DMS79 (cell line): Measurements from ENCODE around the gene DKC1.

ENCODE experiments used
- DNase-seq: peaks from one replicate; lab custom pipeline; 2025; lab: John Stamatoyannopoulos, UW

Gene DKC1

GRCh38 chrX:154762537-154763296 lies at the start of gene DKC1:
Gene DKC1, plus strand, starts transcription at chrX:154762864. Its CDS starts 102 bp downstream, at chrX:154762966.
- DNase-seq: peak; percentile 88

- no peak for DNase-seq
Measured at GRCh38 chrX:154714925-154715324, 47.7 kb upstream of the DKC1 start.

- no peak for DNase-seq
Measured at GRCh38 chrX:154715825-154716224, 46.8 kb upstream of the DKC1 start.

GRCh38 chrX:154717824-154718223 lies 44.8 kb upstream of the DKC1 start:
- no peak for DNase-seq

- no peak for DNase-seq
Measured at GRCh38 chrX:154718616-154719015, 44.0 kb upstream of the DKC1 start.

- DNase-seq: no peak
Measured at GRCh38 chrX:154719132-154719675, 43.5 kb upstream of the DKC1 start.

GRCh38 chrX:154720067-154720466 lies 42.6 kb upstream of the DKC1 start:
- no peak for DNase-seq

- DNase-seq: no peak
Measured at GRCh38 chrX:154721155-154721554, 41.5 kb upstream of the DKC1 start.

- DNase-seq: no peak
Measured at GRCh38 chrX:154724993-154725756, 37.5 kb upstream of the DKC1 start.

- no peak for DNase-seq
Measured at GRCh38 chrX:154727418-154727817, 35.2 kb upstream of the DKC1 start.

- DNase-seq: no peak
Measured at GRCh38 chrX:154727871-154728270, 34.8 kb upstream of the DKC1 start.

- DNase-seq: no peak
Measured at GRCh38 chrX:154728431-154729190, 34.1 kb upstream of the DKC1 start.

GRCh38 chrX:154729439-154729838 lies 33.2 kb upstream of the DKC1 start:
- DNase-seq: no peak

- DNase-seq: no peak
Measured at GRCh38 chrX:154730253-154730891, 32.3 kb upstream of the DKC1 start.

- DNase-seq: no peak
Measured at GRCh38 chrX:154731184-154731583, 31.5 kb upstream of the DKC1 start.

- DNase-seq: no peak
Measured at GRCh38 chrX:154731881-154732280, 30.8 kb upstream of the DKC1 start.

- DNase-seq: no peak
Measured at GRCh38 chrX:154732421-154733065, 30.1 kb upstream of the DKC1 start.

GRCh38 chrX:154733066-154733425 lies 29.6 kb upstream of the DKC1 start:
- DNase-seq: no peak

GRCh38 chrX:154734061-154734781 lies 28.4 kb upstream of the DKC1 start:
- no peak for DNase-seq

- DNase-seq: no peak
Measured at GRCh38 chrX:154735695-154736393, 26.8 kb upstream of the DKC1 start.
